IPS-11a (cell line): ENCODE data around the gene RAB28.

ENCODE experiments used
- H3K4me3 ChIP-seq: one replicate; pipeline ENCODE4 v1.5.1; 2013; ENCODE audit warnings: low read depth, low read length, control low read depth

The RAB28 gene

DNA sequence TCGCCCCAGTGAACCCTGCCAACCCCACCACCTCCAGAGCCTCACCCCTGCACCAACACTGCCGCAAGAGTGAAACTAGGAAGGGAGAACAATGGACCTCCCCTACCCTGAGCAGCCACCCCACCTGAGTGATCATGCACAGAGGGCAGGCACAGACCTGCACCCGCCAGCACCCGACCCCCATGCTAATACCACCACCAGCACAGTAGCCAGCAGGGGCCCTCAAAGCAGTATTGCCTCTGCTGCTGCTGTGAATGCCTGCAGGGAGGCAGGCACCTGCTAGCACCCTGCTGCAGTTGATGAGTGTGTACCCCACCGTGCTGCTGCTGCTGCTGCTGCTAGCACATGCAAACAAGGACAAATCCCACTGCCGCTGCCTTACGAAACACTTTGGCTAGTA is 100.1 kb downstream of the RAB28 start:
- H3K4me3 ChIP-seq: no peak overlapping the region

DNA sequence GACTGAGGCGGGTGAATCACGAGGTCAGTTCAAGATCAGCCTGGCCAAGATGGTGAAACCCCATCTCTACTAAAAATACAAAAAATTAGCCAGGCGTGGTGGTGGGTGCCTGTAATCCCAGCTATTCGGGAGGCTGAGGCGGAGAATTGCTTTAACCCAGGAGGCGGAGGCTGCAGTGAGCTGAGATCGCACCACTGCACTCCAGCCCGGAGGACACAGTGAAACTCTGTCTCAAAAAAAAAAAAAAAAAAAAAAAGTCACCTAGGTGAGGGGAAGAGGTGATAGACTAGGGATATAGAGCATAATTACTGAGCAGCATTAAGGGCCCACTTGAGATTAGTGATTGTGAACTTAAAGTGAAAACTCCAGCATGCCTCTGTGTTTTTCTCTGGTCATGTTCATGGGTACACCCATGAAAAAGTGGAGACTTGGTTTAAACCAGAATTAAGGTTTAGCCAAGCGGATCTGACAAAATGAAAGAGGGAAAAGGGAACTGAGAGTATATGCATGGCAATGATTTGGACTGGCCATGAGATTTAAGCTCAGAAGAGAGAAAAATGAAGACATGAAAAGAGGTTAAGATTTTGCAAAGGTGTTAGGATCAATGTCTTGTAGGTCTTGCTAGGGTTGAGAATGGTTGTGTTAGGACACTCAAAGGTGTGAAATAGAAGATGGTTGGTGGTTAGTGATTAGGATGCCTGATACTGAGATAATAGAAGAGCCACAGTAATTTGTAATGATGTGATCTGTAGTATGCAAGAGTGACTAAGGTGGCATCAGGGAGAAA is 105.0 kb downstream of the RAB28 start:
- H3K4me3 ChIP-seq: no peak overlapping the region

- H3K4me3 ChIP-seq: no peak overlapping the region
Observed at GRCh38 chr4:13371048-13371447, 113.1 kb downstream of the RAB28 start.

DNA sequence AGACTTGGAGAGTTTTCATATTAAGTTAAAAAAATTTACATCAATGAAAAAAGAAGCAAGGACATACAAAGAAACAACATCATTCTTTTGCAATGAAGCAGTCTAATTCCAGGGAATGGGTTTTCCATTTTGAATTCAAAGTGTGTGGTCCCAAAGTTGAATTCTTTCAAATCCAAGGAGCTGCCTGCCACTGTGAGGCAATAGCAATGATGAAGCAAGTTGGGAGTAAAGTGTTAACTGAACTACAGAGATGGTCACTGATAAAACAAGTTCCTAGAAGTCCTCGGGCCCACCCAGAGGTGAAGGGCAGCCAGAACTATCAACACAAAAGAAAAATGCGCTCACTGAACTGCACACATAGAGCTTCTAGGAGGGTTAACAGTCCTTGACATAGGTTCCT is 115.9 kb downstream of the RAB28 start:
- no peak overlapping the region for H3K4me3 ChIP-seq

GRCh38 chr4:13367691-13368090 is 116.4 kb downstream of the RAB28 start:
- H3K4me3 ChIP-seq: no peak overlapping the region

DNA sequence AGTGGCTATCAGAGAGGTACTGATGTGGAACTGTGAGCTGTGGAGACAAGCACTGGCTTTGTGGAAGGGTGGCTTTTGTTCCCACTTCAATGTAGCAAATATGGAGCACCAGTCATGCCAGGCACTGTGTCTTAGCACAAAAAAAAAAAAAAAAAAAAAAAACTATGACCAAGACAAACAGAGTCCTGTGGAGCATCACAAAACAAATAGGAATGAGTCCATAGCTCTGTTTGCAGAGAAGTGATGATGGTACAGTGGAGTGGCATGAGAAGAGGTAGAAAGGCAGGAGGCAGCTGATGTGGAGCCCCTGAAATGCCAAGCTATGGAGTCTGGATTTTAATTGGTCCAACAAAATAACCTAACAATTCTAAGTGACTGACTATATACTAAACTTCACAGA is 116.9 kb downstream of the RAB28 start:
- H3K4me3 ChIP-seq: no peak overlapping the region

GRCh38 chr4:13365195-13365594 is 118.9 kb downstream of the RAB28 start:
- no peak overlapping the region for H3K4me3 ChIP-seq

DNA sequence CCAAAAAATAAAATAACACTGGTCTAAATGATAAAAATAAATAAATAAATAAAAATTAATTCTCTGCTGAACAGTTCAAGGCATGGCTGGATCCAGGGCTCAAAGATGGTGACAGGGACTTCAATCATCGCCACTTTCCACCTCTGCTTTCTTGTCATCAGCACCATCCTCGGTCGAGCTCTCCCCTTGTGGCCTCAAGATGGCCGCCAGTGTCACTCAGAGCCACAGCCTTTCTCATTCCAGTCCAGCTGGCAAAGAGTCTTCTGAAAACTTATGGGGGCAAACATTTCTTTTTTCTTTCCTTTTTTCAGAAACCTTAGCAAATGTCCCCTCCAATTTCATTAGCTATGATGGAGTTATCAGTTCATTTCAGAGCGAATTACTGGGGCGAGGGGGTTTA is 119.5 kb downstream of the RAB28 start:
- H3K4me3 ChIP-seq: no peak overlapping the region

GRCh38 chr4:13364172-13364571 is 120.0 kb downstream of the RAB28 start:
- H3K4me3 ChIP-seq: no peak overlapping the region

- H3K4me3 ChIP-seq: no peak overlapping the region
Observed at GRCh38 chr4:13359809-13360208, 124.3 kb downstream of the RAB28 start.

DNA sequence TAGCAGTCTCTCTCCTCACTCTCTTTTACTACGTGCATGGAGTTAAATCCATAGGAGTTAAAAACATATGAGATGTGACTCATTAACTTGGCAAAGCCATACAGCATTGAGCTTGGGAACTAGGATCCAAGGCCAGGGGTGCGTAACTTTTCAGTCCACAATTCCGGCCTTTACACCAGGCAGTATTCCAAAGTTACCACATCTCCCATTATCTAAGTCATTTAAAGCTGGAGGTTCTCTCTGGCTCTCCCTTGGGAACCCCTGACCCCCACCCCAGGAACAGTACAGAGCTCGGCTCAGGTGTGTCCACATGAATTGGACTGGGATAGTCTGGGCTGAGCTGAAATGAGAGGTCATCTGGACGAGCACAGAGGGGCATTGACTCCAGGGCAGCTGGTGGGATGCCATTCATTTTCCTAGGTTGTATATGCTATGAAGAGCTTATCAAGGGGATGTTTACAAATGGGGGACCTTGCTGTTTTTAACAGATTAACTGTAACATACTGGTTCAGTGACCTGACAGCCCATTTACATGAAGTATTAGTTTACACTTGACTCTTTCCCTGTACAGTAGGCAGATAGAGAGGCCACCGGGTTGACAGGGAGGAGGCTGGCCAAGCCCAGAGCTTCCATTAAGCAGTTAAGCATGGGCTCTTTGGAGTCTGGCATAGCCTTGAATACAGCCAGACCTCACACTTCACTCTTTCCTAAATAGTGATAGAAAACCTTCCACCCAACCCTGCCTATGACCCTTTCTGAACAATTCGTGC is 128.8 kb downstream of the RAB28 start:
- H3K4me3 ChIP-seq: no peak overlapping the region

DNA sequence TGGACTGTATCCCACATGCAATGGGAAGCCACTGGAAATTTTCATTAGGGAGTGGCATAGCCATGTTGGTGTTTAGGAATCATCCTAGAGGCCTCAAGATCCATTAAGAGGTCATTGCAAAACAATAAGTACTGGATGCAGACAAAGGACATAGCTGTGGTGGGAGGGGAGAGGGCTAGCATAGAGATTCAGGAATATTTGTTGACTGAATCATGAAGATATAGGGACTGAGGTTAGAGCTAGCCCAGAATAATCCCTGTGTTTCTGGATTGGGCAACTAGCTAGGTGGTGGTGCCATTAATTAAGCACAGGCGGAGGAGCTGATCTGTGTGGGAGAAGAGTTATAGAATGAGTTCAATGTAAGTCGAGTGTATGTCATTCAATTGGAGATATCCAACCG is 135.0 kb downstream of the RAB28 start:
- H3K4me3 ChIP-seq: no peak overlapping the region

GRCh38 chr4:13348216-13348615 is 135.9 kb downstream of the RAB28 start:
- H3K4me3 ChIP-seq: no peak overlapping the region

- H3K4me3 ChIP-seq: no peak overlapping the region
Observed at GRCh38 chr4:13347517-13348125, 136.5 kb downstream of the RAB28 start.

GRCh38 chr4:13344216-13344615 is 139.9 kb downstream of the RAB28 start:
- H3K4me3 ChIP-seq: no peak overlapping the region

GRCh38 chr4:13340672-13341071 is 143.5 kb downstream of the RAB28 start:
- H3K4me3 ChIP-seq: no peak overlapping the region

- H3K4me3 ChIP-seq: no peak overlapping the region
Observed at GRCh38 chr4:13331827-13332226, 152.3 kb downstream of the RAB28 start.

DNA sequence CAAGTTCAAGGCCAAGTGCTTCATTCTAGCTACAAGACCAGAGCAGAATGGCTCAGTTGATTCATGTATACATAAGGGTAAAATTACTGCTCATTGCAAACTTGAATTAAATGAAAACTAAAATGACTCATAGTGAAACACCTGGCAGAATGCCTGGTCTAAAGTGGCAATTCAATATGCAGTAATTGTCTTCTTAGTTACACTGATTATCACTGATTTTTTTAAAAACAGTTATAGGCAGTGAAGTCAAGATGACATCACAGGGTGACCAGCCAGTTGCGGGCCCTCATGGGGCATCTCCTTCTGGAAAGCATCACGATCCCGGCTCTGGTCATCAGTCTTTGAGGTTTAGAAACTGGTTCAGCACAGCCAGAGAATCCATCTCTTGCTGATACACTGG is 154.2 kb downstream of the RAB28 start:
- H3K4me3 ChIP-seq: no peak overlapping the region

- H3K4me3 ChIP-seq: no peak overlapping the region
Observed at GRCh38 chr4:13329340-13329850, 154.7 kb downstream of the RAB28 start.

GRCh38 chr4:13328591-13328990 is 155.5 kb downstream of the RAB28 start:
- H3K4me3 ChIP-seq: no peak overlapping the region

- H3K4me3 ChIP-seq: no peak overlapping the region
Observed at GRCh38 chr4:13327991-13328390, 156.1 kb downstream of the RAB28 start.

DNA sequence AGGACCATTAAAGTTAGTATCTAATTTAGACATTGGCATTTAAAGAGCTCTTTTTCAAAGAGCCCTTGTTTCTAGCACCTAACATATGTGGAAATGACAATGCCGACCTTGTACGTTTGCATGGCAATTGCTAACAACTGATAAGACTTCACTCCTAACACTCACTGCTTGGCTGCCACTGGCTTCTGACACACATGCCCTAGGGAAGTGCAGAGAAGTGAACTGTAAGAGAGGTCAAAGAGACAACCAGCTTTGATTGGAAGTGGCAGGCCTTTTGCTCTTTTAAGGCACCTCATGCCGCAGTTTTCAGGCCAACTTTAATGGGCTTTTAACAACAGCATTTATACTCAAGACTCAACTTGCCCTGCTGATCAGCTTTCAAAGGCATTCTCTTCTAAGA is 158.4 kb downstream of the RAB28 start:
- no peak overlapping the region for H3K4me3 ChIP-seq
